Measurements from ENCODE around the gene GSG1L.

- TF ChIP-seq CTCF (IDR thresholded peaks at IDR 0.05; ENCODE audit: poor library complexity) (no peak), EZH2 (IDR thresholded peaks at IDR 0.05; ENCODE audit: borderline replicate concordance) (no peak)
Measured at GRCh38 chr16:28089992-28090365, 26.5 kb upstream of the GSG1L start.
